Right lobe of liver (tissue), 6 donors: Measurements from ENCODE around the gene PPP1R12A. TPM values are rescaled to one million over a fixed set of nuclear protein-coding genes. Genes with fewer than 3 reads are reported as not detected.

Source experiments
- ATAC-seq, 4 donors: fragments of 200-7000 bp; cut with Tn5 transposase; one replicate each; pipeline ENCODE4 v1.9.1; 2020; ENCODE audit warnings: mild to moderate bottlenecking in 4 of 4, moderate library complexity in 4 of 4
- DNase-seq, 3 donors: peaks; one replicate each; pipeline ENCODE4 v3.0.0-alpha.2; 2020
- H3K27ac ChIP-seq, 3 donors: fragments of 200-600 bp; one replicate each; pipeline ENCODE4 v1.8.0; 2022
- H3K27me3 ChIP-seq, 2 donors: fragments of 200-600 bp; one replicate each; pipeline ENCODE4 v1.8.0; 2022
- H3K36me3 ChIP-seq, 4 donors: fragments of 200-600 bp; sonication (generic) in 1 of 4; one replicate each; pipeline versions ENCODE4 v1.5.1 to v1.8.0; 2017 to 2022; ENCODE audit warnings: control low read depth in 1 of 4
- H3K4me1 ChIP-seq, 4 donors: fragments of 200-600 bp; sonication (generic) in 1 of 4; one replicate each; pipeline versions ENCODE4 v1.5.1 to v1.8.0; 2017 to 2022; ENCODE audit warnings: control low read depth in 1 of 4
- H3K4me3 ChIP-seq, 3 donors: fragments of 200-600 bp; one replicate each; pipeline ENCODE4 v1.8.0; 2022
- H3K9me3 ChIP-seq, 4 donors: fragments of 200-600 bp; sonication (generic) in 1 of 4; one replicate each; pipeline versions ENCODE4 v1.5.1 to v1.8.0; 2017 to 2022; ENCODE audit warnings: control low read depth in 1 of 4
- CTCF ChIP-seq, 4 donors: fragments of 200-600 bp in 3 of 4; fragments of 450-650 bp in 1 of 4; IDR thresholded peaks; one replicate each; pipeline versions ENCODE4 v1.5.1 to v1.8.0; 2016 to 2022; ENCODE audit warnings: antibody characterized with exemption in 4 of 4, mild to moderate bottlenecking in 2 of 4
- POLR2A ChIP-seq: fragments of 450-650 bp; IDR thresholded peaks from one replicate; pipeline ENCODE4 v1.6.1; 2017; ENCODE audit warnings: antibody characterized with exemption, mild to moderate bottlenecking
- WGBS: methylation state at CpG from one replicate; pipeline ENCODE4 v1.1.6; 2018; ENCODE audit warnings: low coverage, low lambda C conversion rate; ENCODE audit not compliant: insufficient coverage; ENCODE audit errors: missing lambda C conversion rate; 5-methylcytosine and 5-hydroxymethylcytosine counted together
- intact Hi-C, 2 donors: fragments of 100-400 bp; cut with DNase I; formaldehyde crosslinking; loops; one replicate each; pipeline versions ENCODE4 v1.11.2 to v1.14.1; 2022
- long read RNA-seq: library from polyadenylated mRNA; unstranded; transcript quantifications from one replicate; pipeline ENCODE4 v2.0.0, GENCODE V29; 2019
- total RNA-seq, 6 experiments: library from RNA; depleted of rRNA in 2 of 6; stranded (reverse); fragments of >200 nt in 2 of 6; fragmentation: NEBNext Ultra II Directional in 3 of 6; extraction: Animal tissue kit (Norgen Biotek cat#: 25700) in 3 of 6; gene quantifications; one replicate each; pipeline versions ENCODE4 v1.1.0 to v1.2.4, GENCODE V29; 2016 to 2023
- donor health status: DM: no; HTN: yes; CAD: no.
- donor health status: DM: no; HTN: no; CAD: no.
- donor health status: DM: no; HTN: no; CAD: no.
- donor health status: DM: no; HTN: yes; CAD: no.
- donor health status: DM: no; HTN: yes; CAD: no.

The PPP1R12A gene
- 10 to 100 TPM; 13.1 to 21.0 (median 19.2) TPM for total RNA-seq
- long read RNA-seq, partial matches to known transcripts: 4 of 5 reads
- long read RNA-seq, other reads (novel, unspliced or antisense): 1 of 5 reads

- no peaks in the 10 kb centered on the region for H3K36me3 ChIP-seq
- peak within 1 kb of the TSS; percentile 82 to 94 (median 84) for H3K4me3 ChIP-seq
- peak within 1 kb of the TSS; percentile 86 to 97 (median 88) for H3K27ac ChIP-seq
- 1% methylated on average over 18 of the region's 44 CpGs for WGBS
- H3K4me1 ChIP-seq: peaks cover 0 to 6% (median 0%) of the 10 kb centered on the region in 4 donors
- ATAC-seq: peak; percentile 95 to 98 (median 96)
- peak; percentile 98 to 99 (median 99) for DNase-seq
- no peaks in the 10 kb centered on the region for H3K27me3 ChIP-seq
- TF ChIP-seq CTCF (IDR thresholded peaks at IDR 0.05) (peak in 1 of 4 donors; percentile 23), POLR2A (peak; percentile 98)
- intact Hi-C loops: no loop called here
- no peaks in the 10 kb centered on the region for H3K9me3 ChIP-seq
Measured at GRCh38 chr12:79935021-79935623, at the start of gene PPP1R12A. Gene PPP1R12A, minus strand, starts transcription at chr12:79935097. Its CDS starts 166 bp downstream, at chr12:79934931.

GRCh38 chr12:79983986-79984620 lies 49.2 kb upstream of the PPP1R12A start:
- Histone ChIP-seq H3K36me3 (no peaks in the 10 kb centered on the region), H3K27ac (no peak overlapping the region), H3K4me3 (no peak overlapping the region), H3K9me3 (no peaks in the 10 kb centered on the region), H3K27me3 (no peaks in the 10 kb centered on the region), H3K4me1 (no peaks in the 10 kb centered on the region)
- DNase-seq (no peak), ATAC-seq (no peak)
- intact Hi-C loops: no loop called here
- 69% methylated on average over 6 of the region's 6 CpGs for WGBS
- TF ChIP-seq POLR2A (no peak), CTCF (IDR thresholded peaks at IDR 0.05) (no peak)

GRCh38 chr12:79983492-79983891 lies 48.6 kb upstream of the PPP1R12A start:
- no peaks in the 10 kb centered on the region for H3K9me3 ChIP-seq
- intact Hi-C loops: no loop called here
- H3K4me3 ChIP-seq: no peak overlapping the region
- H3K36me3 ChIP-seq: no peaks in the 10 kb centered on the region
- no peak for ATAC-seq
- no peaks in the 10 kb centered on the region for H3K4me1 ChIP-seq
- 56% methylated on average over 1 of the region's 2 CpGs for WGBS
- no peak for DNase-seq
- no peak overlapping the region for H3K27ac ChIP-seq
- H3K27me3 ChIP-seq: no peaks in the 10 kb centered on the region
- TF ChIP-seq CTCF (IDR thresholded peaks at IDR 0.05) (no peak), POLR2A (no peak)

GRCh38 chr12:79982086-79983062 lies 47.5 kb upstream of the PPP1R12A start:
- Histone ChIP-seq H3K4me3 (no peak overlapping the region), H3K9me3 (no peaks in the 10 kb centered on the region), H3K27ac (no peak overlapping the region), H3K36me3 (no peaks in the 10 kb centered on the region), H3K4me1 (no peaks in the 10 kb centered on the region), H3K27me3 (no peaks in the 10 kb centered on the region)
- 39% methylated on average over 5 of the region's 5 CpGs for whole genome bisulfite sequencing
- TF ChIP-seq CTCF (IDR thresholded peaks at IDR 0.05): no peak
- TF ChIP-seq POLR2A: no peak
- intact Hi-C loops: no loop called here
- ATAC-seq: no peak
- DNase-seq: no peak
